IMR-90 (cell line): ENCODE results near the gene CLDN6. TPM values are rescaled to one million over a fixed set of nuclear protein-coding genes. Genes with fewer than 3 reads are reported as not detected.

Experiments
- ATAC-seq: fragments of 200-7000 bp; cut with Tn5 transposase; 2 replicates; pipeline ENCODE4 v1.9.1; 2020; ENCODE audit warnings: low read depth, mild to moderate bottlenecking, moderate library complexity
- BruUV-seq: library from RNA; stranded (reverse); fragments of 400-500 nt; replicated peaks from 2 replicates; lab custom pipeline; 2021; lab: Mats Ljungman, UMichigan
- CTCF ChIA-PET: fragments of 300-600 bp; formaldehyde crosslinking; extraction: SDS; loops from one replicate; lab custom pipeline; 2021; ENCODE audit warnings: antibody characterized with exemption; lab: Yijun Ruan, JAX
- POLR2A ChIA-PET: fragments of 300-600 bp; sonication (Branson Sonifier 250); formaldehyde crosslinking; loops from one replicate; lab custom pipeline; 2022; ENCODE audit warnings: antibody characterized with exemption; ENCODE audit not compliant: unreplicated experiment; lab: Charles Lee
- DNase-seq: peaks from one replicate; pipeline ENCODE4 v3.0.0; 2013
- H2AFZ ChIP-seq: replicated peaks from 2 replicates; pipeline ENCODE3; 2013; ENCODE audit warnings: low read length, mild to moderate bottlenecking; ENCODE audit not compliant: poor library complexity
- H2AK5ac ChIP-seq: 2 replicates; pipeline ENCODE4 v1.6.1; 2013; ENCODE audit warnings: low read depth, low read length, inconsistent platforms
- H2AK9ac ChIP-seq: replicated peaks from 2 replicates; pipeline ENCODE3; 2013; ENCODE audit warnings: mild to moderate bottlenecking, low read depth, low read length, moderate library complexity; ENCODE audit not compliant: poor library complexity
- H2BK120ac ChIP-seq: 2 replicates; pipeline ENCODE4 v1.6.1; 2013; ENCODE audit warnings: low read depth, low read length, inconsistent platforms
- H2BK15ac ChIP-seq: 3 replicates; pipeline ENCODE4 v1.6.1; 2013; ENCODE audit warnings: low read depth, low read length, inconsistent platforms
- H2BK20ac ChIP-seq: 2 replicates; pipeline ENCODE4 v1.6.1; 2013; ENCODE audit warnings: low read depth, mild to moderate bottlenecking, inconsistent platforms, low read length, moderate library complexity
- H2BK5ac ChIP-seq: 2 replicates; pipeline ENCODE4 v1.6.1; 2013; ENCODE audit warnings: mild to moderate bottlenecking, low read depth, low read length, inconsistent platforms; ENCODE audit not compliant: poor library complexity, severe bottlenecking
- H3K14ac ChIP-seq: replicated peaks from 2 replicates; pipeline ENCODE4 v1.6.1; 2013; ENCODE audit warnings: low read depth, low read length, inconsistent platforms
- H3K18ac ChIP-seq: 2 replicates; pipeline ENCODE4 v1.6.1; 2013; ENCODE audit warnings: low read depth, low read length, control low read depth
- H3K23ac ChIP-seq: 2 replicates; pipeline ENCODE4 v1.6.1; 2013; ENCODE audit warnings: low read depth, low read length, inconsistent platforms
- H3K27ac ChIP-seq: 2 replicates; pipeline ENCODE4 v1.5.1; 2013; ENCODE audit warnings: mild to moderate bottlenecking, control low read depth, low read length; ENCODE audit not compliant: insufficient read depth
- H3K27me3 ChIP-seq: 2 replicates; pipeline ENCODE4 v1.6.1; 2013; ENCODE audit warnings: low read length; ENCODE audit not compliant: control insufficient read depth, insufficient read depth
- H3K36me3 ChIP-seq: 2 replicates; pipeline ENCODE4 v1.6.1; 2013; ENCODE audit warnings: low read length, mixed read lengths; ENCODE audit not compliant: control insufficient read depth, insufficient read depth
- H3K4ac ChIP-seq: 2 replicates; pipeline ENCODE4 v1.6.1; 2013; ENCODE audit warnings: low read depth, low read length, inconsistent platforms
- H3K4me1 ChIP-seq: 2 replicates; pipeline ENCODE4 v1.6.1; 2013; ENCODE audit warnings: low read length, mixed read lengths; ENCODE audit not compliant: control insufficient read depth, insufficient read depth
- H3K4me2 ChIP-seq: 2 replicates; pipeline ENCODE4 v1.6.1; 2013; ENCODE audit warnings: low read depth, mild to moderate bottlenecking, control low read depth, low read length, moderate library complexity
- H3K4me3 ChIP-seq: 2 replicates; pipeline ENCODE4 v1.5.1; 2013; ENCODE audit warnings: low read depth, mild to moderate bottlenecking, control low read depth, low read length, moderate library complexity; ENCODE audit not compliant: insufficient read depth
- H3K56ac ChIP-seq: 2 replicates; pipeline ENCODE4 v1.6.1; 2013; ENCODE audit warnings: low read length, inconsistent platforms; ENCODE audit not compliant: insufficient read depth; ENCODE audit errors: extremely low read depth
- H3K79me1 ChIP-seq, 2 experiments: 2 replicates each; pipeline ENCODE4 v1.6.1; 2013; ENCODE audit warnings: low read length in 2 of 2, inconsistent platforms in 1 of 2, low read depth in 1 of 2
- H3K9ac ChIP-seq: 2 replicates; pipeline ENCODE4 v1.6.1; 2013; ENCODE audit warnings: low read depth, low read length, control low read depth
- H3K9me1 ChIP-seq: 2 replicates; pipeline ENCODE4 v1.6.1; 2013; ENCODE audit warnings: low read length, inconsistent platforms; ENCODE audit not compliant: insufficient read depth
- H3K9me3 ChIP-seq: 2 replicates; pipeline ENCODE4 v1.6.1; 2013; ENCODE audit warnings: low read length; ENCODE audit not compliant: control insufficient read depth, insufficient read depth
- H4K20me1 ChIP-seq: 2 replicates; pipeline ENCODE4 v1.6.1; 2013; ENCODE audit warnings: low read length, inconsistent platforms; ENCODE audit not compliant: insufficient read depth
- H4K5ac ChIP-seq: 2 replicates; pipeline ENCODE4 v1.6.1; 2013; ENCODE audit warnings: mild to moderate bottlenecking, low read depth, low read length, control low read depth
- H4K8ac ChIP-seq, 2 experiments: 2 replicates each; pipeline ENCODE4 v1.6.1; 2013; ENCODE audit warnings: low read depth in 2 of 2, low read length in 2 of 2, control low read depth in 1 of 2, inconsistent platforms in 1 of 2
- H4K91ac ChIP-seq: 2 replicates; pipeline ENCODE4 v1.6.1; 2013; ENCODE audit warnings: low read depth, low read length, inconsistent platforms; ENCODE audit not compliant: insufficient read depth
- RCOR1 ChIP-seq: IDR thresholded peaks from 2 replicates; pipeline ENCODE4 v1.6.1; 2012; ENCODE audit warnings: mild to moderate bottlenecking, low read length, improper control_type of control experiment; ENCODE audit not compliant: insufficient replicate concordance
- whole genome bisulfite sequencing, 2 experiments: methylation state at CpG; one replicate each; pipeline versions ENCODE4 v1.1.5 to v1.1.7; 2013; ENCODE audit warnings: missing lambda C conversion rate in 2 of 2; ENCODE audit not compliant: insufficient read length in 1 of 2; ENCODE audit errors: extremely low coverage in 2 of 2; 5-methylcytosine and 5-hydroxymethylcytosine counted together
- dilution Hi-C: fragments of 300-500 bp; cut with HindIII; formaldehyde crosslinking; loops from one replicate; pipeline ENCODE4 v1.14.3; 2018; ENCODE audit warnings: low sequenced_read_pairs; ENCODE audit not compliant: unreplicated experiment
- in situ Hi-C: fragments of 300-500 bp; cut with MboI; formaldehyde crosslinking; loops from 3 replicates; pipeline ENCODE4 v1.14.3; 2019; ENCODE audit warnings: low sequenced_read_pairs, inconsistent platforms, mixed read lengths
- intact Hi-C: fragments of 100-400 bp; cut with micrococcal nuclease; formaldehyde crosslinking; loops from 2 replicates; pipeline ENCODE4 v1.10.0; 2022
- polyA plus RNA-seq, 3 experiments: library from polyadenylated mRNA; depleted of rRNA; stranded (reverse); fragments of >200 nt; gene quantifications; 2 replicates each; pipeline ENCODE4 v1.2.3, GENCODE V29; 2012; ENCODE audit warnings: low replicate concordance in 1 of 3
- total RNA-seq: library from RNA; depleted of rRNA; stranded (reverse); fragments of >200 nt; gene quantifications from 2 replicates; pipeline ENCODE4 v1.2.3, GENCODE V29; 2012

Gene CLDN6
- total and polyA plus RNA-seq, 2 of the 4 experiments (the other 2 are of a cell fraction), result 0.14 TPM; not detected in 1

DNA sequence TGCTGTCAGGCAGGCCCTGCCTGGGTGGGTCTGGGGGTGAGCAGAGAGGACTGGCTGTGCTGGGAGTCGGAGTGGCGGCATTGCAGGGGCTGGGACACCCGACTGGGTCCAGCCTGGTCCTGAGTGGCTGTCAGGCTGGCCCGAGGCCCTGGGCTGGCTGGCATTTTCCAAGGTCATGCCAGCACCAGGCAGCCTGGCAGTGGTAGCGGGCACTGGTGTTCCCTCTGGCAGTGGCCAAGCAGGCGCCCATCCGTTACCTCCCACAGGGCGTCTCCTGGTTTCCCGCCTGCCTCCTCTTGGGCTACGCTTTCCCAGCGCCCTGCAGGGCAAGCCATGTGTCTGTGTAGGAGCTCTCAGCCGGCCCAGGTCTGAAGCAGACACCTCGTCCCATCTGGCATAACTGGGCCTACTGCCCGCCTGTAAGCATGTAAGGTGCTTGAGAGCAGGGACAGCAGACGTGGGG is 32.1 kb downstream of the CLDN6 start:
- no peak overlapping the region for H3K14ac ChIP-seq
- ATAC-seq (no peak), DNase-seq (no peak)
- BruUV-seq, result no TSS peak
- no peak overlapping the region for H3K23ac ChIP-seq
- no peak overlapping the region for H3K4me3 ChIP-seq
- H3K4me2 ChIP-seq, result no peak overlapping the region
- H4K91ac ChIP-seq, result no peak overlapping the region
- dilution Hi-C loops (no loop called here), intact Hi-C loops (no loop called here), in situ Hi-C loops (no loop called here)
- H2AK9ac ChIP-seq, result no peak overlapping the region
- no peaks in the 10 kb centered on the region for H3K9me3 ChIP-seq
- WGBS, 2 experiments, result 70% methylated on average over 8 of the region's 15 CpGs; no CpG with 5 or more reads in 1 of the 2 experiments
- H4K5ac ChIP-seq, result no peak overlapping the region
- H3K9me1 ChIP-seq, result 0 out of 2 replicates have a peak, but pooled peaks cover 4% of the 10 kb centered on the region
- no peak overlapping the region for H3K9ac ChIP-seq
- no peaks in the 10 kb centered on the region for H4K20me1 ChIP-seq
- H3K27me3 ChIP-seq, result peaks cover 21% of the 10 kb centered on the region
- peaks cover 0 to 2% of the 10 kb centered on the region in 2 experiments; a peak in 1 of 4 replicates for H3K79me1 ChIP-seq
- no peak overlapping the region for H2BK15ac ChIP-seq
- POLR2A ChIA-PET, result no interaction called here
- H3K27ac ChIP-seq, result no peak overlapping the region
- CTCF ChIA-PET, result interaction anchor here (0.7 kb wide), 1 partner anchor 1324 kb away, joined by 3 read pairs; no protein-coding TSS in a partner anchor
- no peak for TF ChIP-seq RCOR1
- H2AFZ ChIP-seq, result no peak overlapping the region
- H3K36me3 ChIP-seq, result no peaks in the 10 kb centered on the region
- H3K4ac ChIP-seq, result no peak overlapping the region
- no peak overlapping the region for H2BK20ac ChIP-seq
- no peak overlapping the region for H3K18ac ChIP-seq
- H2AK5ac ChIP-seq, result no peak overlapping the region
- no peak overlapping the region for H2BK120ac ChIP-seq
- H3K56ac ChIP-seq, result no peak overlapping the region
- no peak overlapping the region for H2BK5ac ChIP-seq
- H4K8ac ChIP-seq, result no peak overlapping the region
- H3K4me1 ChIP-seq, result peaks cover 3% of the 10 kb centered on the region
